ENCODE results near the gene GRID1.

GRID1 gene

GRCh38 chr10:86187499-86188239 is 178.9 kb downstream of the GRID1 start:
- no peak for DNase-seq (ENCODE audit: low read depth)
- H3K4me3 ChIP-seq (replicated peaks; ENCODE audit: low read depth, low read length), result no peak overlapping the region
- TF ChIP-seq CTCF (IDR thresholded peaks at IDR 0.05; ENCODE audit: low read length, missing control alignments), result no peak

- TF ChIP-seq CTCF (IDR thresholded peaks at IDR 0.05; ENCODE audit: low read length, missing control alignments), result no peak
- DNase-seq (ENCODE audit: low read depth), result no peak
Observed at GRCh38 chr10:86186633-86187032, 180.0 kb downstream of the GRID1 start.

GRCh38 chr10:86182595-86182994 is 184.0 kb downstream of the GRID1 start:
- no peak overlapping the region for H3K4me3 ChIP-seq (replicated peaks; ENCODE audit: low read depth, low read length)
- no peak for TF ChIP-seq CTCF (IDR thresholded peaks at IDR 0.05; ENCODE audit: low read length, missing control alignments)
- DNase-seq (ENCODE audit: low read depth), result no peak

More at GRCh38 chr10:86186633-86187032, 180.0 kb downstream of the GRID1 start:
- no peak overlapping the region for H3K4me3 ChIP-seq (replicated peaks; ENCODE audit: low read depth, low read length)

GRCh38 chr10:86182150-86182549 is 184.4 kb downstream of the GRID1 start:
- no peak overlapping the region for H3K4me3 ChIP-seq (replicated peaks; ENCODE audit: low read depth, low read length)

GRCh38 chr10:86180861-86181260 is 185.7 kb downstream of the GRID1 start:
- DNase-seq (ENCODE audit: low read depth), result no peak
- no peak overlapping the region for H3K4me3 ChIP-seq (replicated peaks; ENCODE audit: low read depth, low read length)
- TF ChIP-seq CTCF (IDR thresholded peaks at IDR 0.05; ENCODE audit: low read length, missing control alignments), result no peak

More at GRCh38 chr10:86182150-86182549, 184.4 kb downstream of the GRID1 start:
- DNase-seq (ENCODE audit: low read depth), result no peak
- TF ChIP-seq CTCF (IDR thresholded peaks at IDR 0.05; ENCODE audit: low read length, missing control alignments), result no peak

GRCh38 chr10:86179961-86180360 is 186.6 kb downstream of the GRID1 start:
- no peak overlapping the region for H3K4me3 ChIP-seq (replicated peaks; ENCODE audit: low read depth, low read length)
- DNase-seq (ENCODE audit: low read depth), result no peak
- no peak for TF ChIP-seq CTCF (IDR thresholded peaks at IDR 0.05; ENCODE audit: low read length, missing control alignments)

- no peak for TF ChIP-seq CTCF (IDR thresholded peaks at IDR 0.05; ENCODE audit: low read length, missing control alignments)
- DNase-seq (ENCODE audit: low read depth), result no peak
- no peak overlapping the region for H3K4me3 ChIP-seq (replicated peaks; ENCODE audit: low read depth, low read length)
Observed at GRCh38 chr10:86179153-86179524, 187.5 kb downstream of the GRID1 start.

Data from fibroblast of pulmonary artery (primary cell).